Adrenal gland (tissue), 12 donors: ENCODE data around the gene MEIKIN. TPM values are rescaled to one million over a fixed set of nuclear protein-coding genes. Genes with fewer than 3 reads are reported as not detected.
A peak's percentile ranks its signal among the peaks of the same experiment; 100 is the strongest.

ENCODE experiments used
- DNase-seq, 7 donors: peaks; one replicate each; pipeline ENCODE4 v3.0.0-alpha.2; 2019 to 2020
- H3K27ac ChIP-seq, 5 donors: fragments of 200-600 bp; sonication (generic) in 4 of 5; 1 replicate in 3 of 5; 2 replicates in 2 of 5; pipeline versions ENCODE4 v1.5.1 to v1.8.0; 2016 to 2020; ENCODE audit warnings: mild to moderate bottlenecking in 1 of 5
- H3K27me3 ChIP-seq: fragments of 200-600 bp; 2 replicates; pipeline ENCODE4 v1.8.0; 2021
- H3K36me3 ChIP-seq, 2 donors: fragments of 200-600 bp; replicated peaks in 1 of 2; 1 replicate in 1 of 2; 2 replicates in 1 of 2; pipeline versions ENCODE4 v1.5.1 to v1.8.0; 2018 to 2022
- H3K4me1 ChIP-seq, 2 donors: fragments of 200-600 bp; replicated peaks in 1 of 2; 1 replicate in 1 of 2; 2 replicates in 1 of 2; pipeline versions ENCODE4 v1.5.1 to v1.8.0; 2018 to 2021
- H3K4me3 ChIP-seq, 4 donors: fragments of 200-600 bp; sonication (generic) in 3 of 4; one replicate each; pipeline ENCODE4 v1.5.1; 2016 to 2018
- H3K9me3 ChIP-seq, 3 donors: fragments of 200-600 bp; sonication (generic) in 1 of 3; replicated peaks in 1 of 3; 1 replicate in 2 of 3; 2 replicates in 1 of 3; pipeline versions ENCODE4 v1.5.1 to v1.8.0; 2016 to 2021
- POLR2A ChIP-seq, 2 donors: fragments of 450-650 bp; IDR thresholded peaks; one replicate each; pipeline ENCODE4 v1.6.1; 2017; ENCODE audit warnings: antibody characterized with exemption in 2 of 2, mild to moderate bottlenecking in 2 of 2, moderate library complexity in 1 of 2
- WGBS, 4 donors: extraction: QIAGEN DNeasy Blood & Tissue Kit in 2 of 4; methylation state at CpG; one replicate each; pipeline versions ENCODE4 v1.1.5 to v1.1.7; 2013 to 2017; 5-methylcytosine and 5-hydroxymethylcytosine counted together
- intact Hi-C, 2 donors: fragments of 100-400 bp; cut with DNase I; formaldehyde crosslinking; loops; one replicate each; pipeline versions ENCODE4 v1.14.1 to v1.15.0; 2022 to 2023
- polyA plus RNA-seq, 3 donors: library from polyadenylated mRNA; stranded (reverse); fragments of 200-250 nt in 2 of 3; fragments of 350-450 nt in 1 of 3; fragmentation: Illumina TruSeq in 1 of 3; extraction: RNeasy Lipid Tissue Mini Kit (QIAGEN cat#74804) in 1 of 3; gene quantifications; one replicate each; pipeline ENCODE4 v1.2.3, GENCODE V29; 2013 to 2014
- total RNA-seq, 9 donors: library from RNA; depleted of rRNA in 4 of 9; stranded (reverse); fragments of >200 nt in 4 of 9; fragments of 120-200 nt in 1 of 9; fragmentation: NEBNext Ultra II Directional in 1 of 9; extraction: Animal tissue kit (Norgen Biotek cat#: 25700) in 1 of 9; gene quantifications; one replicate each; pipeline versions ENCODE4 v1.1.0 to v1.2.4, GENCODE V29; 2013 to 2023
- TF ChIP-seq, protein P1 (sequence below), 6 experiments: fragments of 450-650 bp in 4 of 6; fragments of 200-600 bp in 2 of 6; sonication (generic) in 1 of 6; IDR thresholded peaks; 1 replicate in 5 of 6; 2 replicates in 1 of 6; pipeline versions ENCODE4 v1.5.1 to v1.8.0; 2016 to 2021; ENCODE audit warnings: antibody characterized with exemption in 6 of 6, mild to moderate bottlenecking in 2 of 6, moderate library complexity in 1 of 6
- donor health status: healthy with polysubstance abuse.
- donor health status: Bipolar disorder and iron deficiency.
- donor health status: DM: yes; HTN: yes; CAD: no.
- donor health status: DM: no; HTN: no; CAD: no.
- donor health status: DM: no; HTN: no; CAD: no.
- donor health status: DM: yes; HTN: yes; CAD: no.

MEIKIN gene
- total and polyA plus RNA-seq, 12 donors: 0.11 TPM; not detected in 11

DNA sequence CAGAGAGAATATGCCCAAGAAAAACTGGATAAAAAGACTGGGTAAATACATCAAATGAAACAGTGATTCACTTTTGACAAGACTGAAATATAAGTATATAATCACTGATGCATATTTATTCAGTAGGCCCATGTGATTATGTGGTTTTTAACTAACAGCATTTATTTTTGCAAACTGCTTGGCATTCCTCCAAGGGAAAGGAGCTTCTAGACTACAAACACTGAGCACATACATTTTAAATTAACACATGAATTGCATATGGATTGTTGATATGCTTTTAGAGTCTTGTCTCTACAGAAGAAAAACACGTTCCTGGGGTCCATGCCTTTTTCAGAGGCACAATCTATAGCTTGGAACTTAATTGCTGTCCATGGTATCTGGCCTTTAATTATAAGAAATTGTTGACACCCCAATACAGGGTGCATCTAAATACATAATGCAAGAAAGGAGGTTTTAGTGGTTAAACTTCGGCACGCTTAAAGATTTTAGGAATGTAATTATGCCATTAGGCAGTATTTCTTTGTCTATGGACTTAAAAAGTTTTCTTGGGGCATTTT is 6.9 kb upstream of the MEIKIN start:
- WGBS, 4 donors: 71 to 87% (median 79%) methylated on average over 3 of the region's 3 CpGs
- intact Hi-C loops: no loop called here
- no peak for TF ChIP-seq POLR2A (IDR thresholded peaks at IDR 0.05)
- TF ChIP-seq, protein P1, sequence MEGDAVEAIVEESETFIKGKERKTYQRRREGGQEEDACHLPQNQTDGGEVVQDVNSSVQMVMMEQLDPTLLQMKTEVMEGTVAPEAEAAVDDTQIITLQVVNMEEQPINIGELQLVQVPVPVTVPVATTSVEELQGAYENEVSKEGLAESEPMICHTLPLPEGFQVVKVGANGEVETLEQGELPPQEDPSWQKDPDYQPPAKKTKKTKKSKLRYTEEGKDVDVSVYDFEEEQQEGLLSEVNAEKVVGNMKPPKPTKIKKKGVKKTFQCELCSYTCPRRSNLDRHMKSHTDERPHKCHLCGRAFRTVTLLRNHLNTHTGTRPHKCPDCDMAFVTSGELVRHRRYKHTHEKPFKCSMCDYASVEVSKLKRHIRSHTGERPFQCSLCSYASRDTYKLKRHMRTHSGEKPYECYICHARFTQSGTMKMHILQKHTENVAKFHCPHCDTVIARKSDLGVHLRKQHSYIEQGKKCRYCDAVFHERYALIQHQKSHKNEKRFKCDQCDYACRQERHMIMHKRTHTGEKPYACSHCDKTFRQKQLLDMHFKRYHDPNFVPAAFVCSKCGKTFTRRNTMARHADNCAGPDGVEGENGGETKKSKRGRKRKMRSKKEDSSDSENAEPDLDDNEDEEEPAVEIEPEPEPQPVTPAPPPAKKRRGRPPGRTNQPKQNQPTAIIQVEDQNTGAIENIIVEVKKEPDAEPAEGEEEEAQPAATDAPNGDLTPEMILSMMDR (IDR thresholded peaks at IDR 0.05): no peak
- Histone ChIP-seq H3K36me3 (no peaks in the 10 kb centered on the region), H3K27ac (no peak overlapping the region), H3K27me3 (no peaks in the 10 kb centered on the region), H3K4me1 (peaks cover 0 to 5% of the 10 kb centered on the region in 2 donors), H3K4me3 (no peak overlapping the region), H3K9me3 (no peaks in the 10 kb centered on the region)
- DNase-seq: no peak

DNA sequence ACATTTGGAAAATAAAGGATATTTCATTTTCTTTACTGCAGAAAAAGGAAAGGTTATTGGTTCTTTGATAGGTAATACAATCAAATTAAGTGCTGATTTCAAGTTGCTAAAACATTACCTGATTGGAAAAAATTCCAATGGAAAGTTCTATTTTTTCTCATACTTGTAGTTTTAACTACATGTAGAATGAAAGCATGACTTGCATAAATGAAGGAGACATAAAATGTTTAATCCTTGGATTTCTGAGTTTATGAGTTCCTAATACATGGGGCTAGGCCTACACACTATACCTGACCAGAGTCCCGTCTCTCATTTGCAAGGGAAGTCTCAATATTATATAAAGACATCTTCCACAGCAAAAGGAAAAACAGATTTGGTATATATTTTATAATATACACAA is 5.2 kb upstream of the MEIKIN start:
- no peaks in the 10 kb centered on the region for H3K36me3 ChIP-seq
- intact Hi-C loops: no loop called here

DNA sequence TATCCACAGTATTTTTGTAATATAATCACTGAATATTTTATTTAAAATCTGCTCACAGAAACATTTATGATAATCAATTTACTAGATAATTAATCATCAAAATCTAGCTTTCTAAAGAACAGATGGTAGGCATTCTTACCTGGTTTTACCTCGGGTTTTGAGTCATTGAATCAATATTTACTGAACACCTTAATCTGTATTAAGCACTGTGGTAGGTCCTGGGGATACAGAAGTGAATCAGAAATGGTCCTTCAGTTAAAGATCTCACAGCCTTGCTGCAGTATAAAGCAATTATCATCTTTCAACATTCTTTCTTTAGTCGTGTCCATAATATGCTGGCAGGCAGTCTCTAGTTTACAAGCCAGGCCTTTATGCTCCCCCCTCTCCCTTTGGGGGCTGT is 2.0 kb upstream of the MEIKIN start:
- 62 to 75% (median 68%) methylated on average over 2 of the region's 2 CpGs for WGBS, 4 donors
- Histone ChIP-seq H3K36me3 (no peaks in the 10 kb centered on the region), H3K9me3 (no peaks in the 10 kb centered on the region), H3K27ac (no peak overlapping the region), H3K4me3 (no peak overlapping the region), H3K27me3 (no peaks in the 10 kb centered on the region), H3K4me1 (no peaks in the 10 kb centered on the region)
- DNase-seq: no peak
- TF ChIP-seq POLR2A (IDR thresholded peaks at IDR 0.05): no peak
- TF ChIP-seq, protein P1 (IDR thresholded peaks at IDR 0.05): no peak
- intact Hi-C loops: no loop called here

More for the DNA sequence above, 5.2 kb upstream of the MEIKIN start:
- Histone ChIP-seq H3K4me3 (no peak overlapping the region), H3K27ac (no peak overlapping the region), H3K9me3 (no peaks in the 10 kb centered on the region), H3K27me3 (no peaks in the 10 kb centered on the region), H3K4me1 (no peaks in the 10 kb centered on the region)
- no peak for DNase-seq
- no peak for TF ChIP-seq POLR2A (IDR thresholded peaks at IDR 0.05)
- TF ChIP-seq, protein P1 (IDR thresholded peaks at IDR 0.05): no peak
- WGBS, 4 donors: 94 to 100% (median 99%) methylated on average over 1 of the region's 1 CpG

DNA sequence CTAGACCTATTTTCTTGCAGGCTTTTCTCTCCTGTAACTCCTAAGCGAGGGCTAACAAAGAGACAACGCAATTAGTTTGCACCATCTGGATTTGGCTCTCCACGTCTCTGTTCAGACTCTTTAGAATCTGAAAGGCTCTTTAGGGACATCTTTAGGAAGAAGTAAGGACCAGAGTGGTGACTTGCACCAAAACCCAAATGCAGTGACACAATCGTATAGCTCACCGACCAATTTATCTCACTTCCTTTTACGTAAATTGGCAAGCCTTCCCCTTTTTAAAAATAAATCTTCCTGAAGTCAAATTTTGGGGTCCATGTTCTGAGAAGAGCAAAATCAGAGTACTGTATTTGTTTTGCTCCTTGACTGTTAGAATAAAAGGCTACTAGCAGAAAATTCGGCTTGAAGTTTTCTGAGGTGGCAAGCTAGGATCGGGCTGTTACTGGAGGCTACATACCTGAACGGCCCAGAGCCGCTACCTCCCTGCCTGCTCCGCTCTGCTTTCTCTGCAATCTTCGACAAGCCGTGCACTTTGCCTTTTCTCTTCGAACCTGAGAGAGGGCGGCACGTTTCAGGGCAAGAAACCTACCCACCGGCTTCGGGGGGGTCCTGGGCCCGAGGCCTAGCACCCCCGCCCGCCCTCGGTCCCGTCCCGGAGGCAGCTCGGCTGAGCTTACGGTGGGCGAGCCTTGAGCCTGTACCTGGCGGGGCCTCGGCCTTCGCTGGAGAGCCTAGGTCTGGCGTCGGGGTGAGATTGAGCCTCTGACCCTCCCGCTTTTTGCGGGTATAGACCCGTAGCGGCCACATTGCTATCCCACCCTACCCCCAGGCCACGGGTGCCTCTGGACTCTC is 537 bp downstream of the MEIKIN start:
- H3K4me1 ChIP-seq: no peaks in the 10 kb centered on the region
- intact Hi-C loops: no loop called here

More for the DNA sequence above, 537 bp downstream of the MEIKIN start:
- no peak overlapping the region for H3K4me3 ChIP-seq
- TF ChIP-seq, protein P1 (IDR thresholded peaks at IDR 0.05): no peak
- TF ChIP-seq POLR2A (IDR thresholded peaks at IDR 0.05): no peak
- peak in 1 of 7 donors; percentile 6 for DNase-seq
- no peaks in the 10 kb centered on the region for H3K27me3 ChIP-seq
- no peaks in the 10 kb centered on the region for H3K9me3 ChIP-seq
- 81 to 89% (median 85%) methylated on average over 34 to 37 of the region's 37 CpGs for WGBS, 4 donors
- H3K36me3 ChIP-seq: no peaks in the 10 kb centered on the region
- no peak overlapping the region for H3K27ac ChIP-seq
